ENCODE data around the gene BICRAL. TPM values are rescaled to one million over a fixed set of nuclear protein-coding genes. Genes with fewer than 3 reads are reported as not detected.
"Not testable (repeated sequence)": the region's sequence is repeated elsewhere in the genome, so short reads cannot be mapped to it uniquely, and the experiment has no call there.

BICRAL gene
- total RNA-seq, 1 experiment from 2014 or later = 9.7 TPM

GRCh38 chr6:42879372-42880239, 97.8 kb downstream of the BICRAL start, which contains the start of gene RPL7L1 (continued):
- peak; percentile 65; the same call in 1 of the 2 replicates for TF ChIP-seq USF2 (CRISPR knock-in tag; IDR thresholded peaks at IDR 0.05)
- TF ChIP-seq PRDM15 (CRISPR knock-in tag; IDR thresholded peaks at IDR 0.05) = 0 out of 2 replicates have a peak, but pooled peaks have one; percentile 5
- peak; percentile 54; the same call in 1 of the 2 replicates for TF ChIP-seq SMAD4 (CRISPR knock-in tag; IDR thresholded peaks at IDR 0.05)
- no peak for TF ChIP-seq CTCF (IDR thresholded peaks at IDR 0.05)
- TF ChIP-seq MLX (CRISPR knock-in tag; IDR thresholded peaks at IDR 0.05) = no peak
- no peak for TF ChIP-seq ZNF396 (CRISPR knock-in tag; IDR thresholded peaks at IDR 0.05; ENCODE audit: borderline replicate concordance)
- TF ChIP-seq TEAD1 (CRISPR knock-in tag; IDR thresholded peaks at IDR 0.05) = 0 out of 2 replicates have a peak, but pooled peaks have one; percentile 3
- 0 out of 2 replicates have a peak, but pooled peaks have one; percentile 26 for TF ChIP-seq USF1 (CRISPR knock-in tag; IDR thresholded peaks at IDR 0.05)
- peak; percentile 92 for TF ChIP-seq MAX (CRISPR knock-in tag; IDR thresholded peaks at IDR 0.05)
- TF ChIP-seq NFE2L1 (CRISPR knock-in tag; IDR thresholded peaks at IDR 0.05) = peak; percentile 39; the same call in 1 of the 2 replicates
- peak; percentile 94 for TF ChIP-seq FOXK1 (CRISPR knock-in tag; IDR thresholded peaks at IDR 0.05)

GRCh38 chr6:42880240-42880817, 98.5 kb downstream of the BICRAL start:
- ChIA-PET CTCF (interaction anchor here (0.6 to 1.6 kb wide), 11 partner anchors 18 to 333 kb away, joined by 3 to 13 read pairs (median 4); partner anchors contain the start of gene TBCC), POLR2A (interaction anchor here (0.6 to 3.2 kb wide), 9 partner anchors 10 to 316 kb away, joined by 3 to 19 read pairs (median 4); partner anchors contain the start of genes BICRAL, CNPY3, TBCC and UBR2)
- 0 out of 2 replicates have a peak, but pooled peaks have one; percentile 3 for TF ChIP-seq NFE2L1 (CRISPR knock-in tag; IDR thresholded peaks at IDR 0.05)
- not testable (repeated sequence) for H3K9me3 Mint-ChIP-seq; H3K4me1 Mint-ChIP-seq; DNase-seq (ENCODE audit: low spot score); ATAC-seq; H3K27me3 Mint-ChIP-seq (ENCODE audit: low read depth)
- peak overlapping the region; percentile 100 for H3K27ac Mint-ChIP-seq
- H3K4me3 Mint-ChIP-seq = peak overlapping the region; percentile 100
- peaks cover 38% of the 10 kb centered on the region for H3K36me3 Mint-ChIP-seq

- H3K36me3 Mint-ChIP-seq = peaks cover 43% of the 10 kb centered on the region
- not testable (repeated sequence) for H3K9me3 Mint-ChIP-seq; H3K27me3 Mint-ChIP-seq (ENCODE audit: low read depth); H3K4me1 Mint-ChIP-seq; DNase-seq (ENCODE audit: low spot score); ATAC-seq
- peak overlapping the region; percentile 100 for H3K4me3 Mint-ChIP-seq
- H3K27ac Mint-ChIP-seq = peak overlapping the region; percentile 100
- POLR2A ChIA-PET = interaction anchor here (3.2 kb wide), 1 partner anchor 10 kb away, joined by 19 read pairs; a partner anchor contains a TSS
- CTCF ChIA-PET = interaction anchor here (0.6 kb wide), 1 partner anchor 31 kb away, joined by 4 read pairs; no protein-coding TSS in a partner anchor
These were observed 99.0 kb downstream of the BICRAL start for GRCh38 chr6:42880871-42881270.

Measured in WTC11 (cell line).